ENCODE data around the gene SLC13A3.

GRCh38 chr20:46566125-46566524 lies 85.1 kb downstream of the SLC13A3 start:
- TF ChIP-seq EZH2 (IDR thresholded peaks at IDR 0.05) (no peak), POLR2AphosphoS5 (IDR thresholded peaks at IDR 0.05; ENCODE audit: borderline replicate concordance, low read depth, low read length) (no peak), FOXP2 (optimal IDR thresholded peaks at IDR 0.05; ENCODE audit: control extremely low read depth, extremely low read length, insufficient read depth) (no peak)

Measured in SK-N-MC (cell line).